Skeletal muscle cell (primary cell): ENCODE results near the gene DRC3.

ENCODE experiments used
- DNase-seq: peaks from one replicate; pipeline ENCODE4 v3.0.0-alpha.2; 2010; ENCODE audit warnings: low read depth
- H3K4me3 ChIP-seq: 2 replicates; pipeline ENCODE4 v1.5.1; 2011; ENCODE audit warnings: low read depth, mild to moderate bottlenecking, control low read depth, low read length, moderate library complexity

The DRC3 gene, protein sequence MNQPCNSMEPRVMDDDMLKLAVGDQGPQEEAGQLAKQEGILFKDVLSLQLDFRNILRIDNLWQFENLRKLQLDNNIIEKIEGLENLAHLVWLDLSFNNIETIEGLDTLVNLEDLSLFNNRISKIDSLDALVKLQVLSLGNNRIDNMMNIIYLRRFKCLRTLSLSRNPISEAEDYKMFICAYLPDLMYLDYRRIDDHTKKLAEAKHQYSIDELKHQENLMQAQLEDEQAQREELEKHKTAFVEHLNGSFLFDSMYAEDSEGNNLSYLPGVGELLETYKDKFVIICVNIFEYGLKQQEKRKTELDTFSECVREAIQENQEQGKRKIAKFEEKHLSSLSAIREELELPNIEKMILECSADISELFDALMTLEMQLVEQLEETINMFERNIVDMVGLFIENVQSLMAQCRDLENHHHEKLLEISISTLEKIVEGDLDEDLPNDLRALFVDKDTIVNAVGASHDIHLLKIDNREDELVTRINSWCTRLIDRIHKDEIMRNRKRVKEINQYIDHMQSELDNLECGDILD

DNA sequence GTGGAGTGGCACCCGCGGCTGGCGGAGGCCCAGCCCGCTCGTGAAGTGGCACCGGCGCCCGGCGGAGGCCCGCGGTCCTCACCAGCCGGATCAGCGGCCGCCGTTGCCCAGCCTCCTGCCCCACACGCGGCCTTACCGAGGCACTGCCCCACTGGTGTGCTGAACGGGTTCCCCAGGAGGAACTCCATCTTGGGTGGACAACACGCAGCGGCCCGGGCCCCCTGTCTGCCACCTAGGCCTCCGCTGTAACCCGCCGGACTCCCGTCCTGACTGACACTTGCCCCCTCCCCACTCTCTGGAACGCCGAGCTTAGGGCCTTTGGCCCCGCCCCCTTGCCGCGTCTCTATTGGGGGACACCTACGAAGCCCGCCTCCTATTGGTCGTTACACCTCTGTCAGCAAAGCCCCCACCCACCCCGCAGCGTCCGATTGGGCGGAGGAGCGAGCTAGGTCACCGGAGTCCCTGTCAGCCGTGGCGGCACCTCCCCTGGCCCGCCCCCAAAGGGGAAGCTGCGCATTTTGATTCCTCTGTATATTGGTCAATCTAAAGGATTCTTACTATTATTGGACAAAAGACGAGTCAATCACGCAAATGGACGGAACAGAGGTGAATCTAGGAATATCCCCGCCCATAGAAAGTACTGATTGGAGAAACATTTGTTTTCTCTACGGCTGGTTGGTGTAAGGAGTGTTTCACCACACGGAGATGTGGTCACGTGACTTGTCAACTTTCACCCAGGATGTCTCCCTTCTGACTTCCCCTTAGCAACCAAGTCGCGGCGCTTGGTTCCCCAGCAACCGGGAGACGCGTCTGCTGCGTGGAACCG is at the start of gene DRC3, which contains the start of gene TOM1L2:
TSS of gene DRC3 (plus strand) at position 737 of the 826 bp plus-strand sequence. CDS start 4,737 bp downstream, outside the sequence.
TSS of gene TOM1L2 (minus strand) at position 275 of the 826 bp plus-strand sequence. CDS start at position 188, 87 bp downstream.
- peak; percentile 100 for DNase-seq
- H3K4me3 ChIP-seq: peak within 1 kb of the TSS; percentile 80

DNA sequence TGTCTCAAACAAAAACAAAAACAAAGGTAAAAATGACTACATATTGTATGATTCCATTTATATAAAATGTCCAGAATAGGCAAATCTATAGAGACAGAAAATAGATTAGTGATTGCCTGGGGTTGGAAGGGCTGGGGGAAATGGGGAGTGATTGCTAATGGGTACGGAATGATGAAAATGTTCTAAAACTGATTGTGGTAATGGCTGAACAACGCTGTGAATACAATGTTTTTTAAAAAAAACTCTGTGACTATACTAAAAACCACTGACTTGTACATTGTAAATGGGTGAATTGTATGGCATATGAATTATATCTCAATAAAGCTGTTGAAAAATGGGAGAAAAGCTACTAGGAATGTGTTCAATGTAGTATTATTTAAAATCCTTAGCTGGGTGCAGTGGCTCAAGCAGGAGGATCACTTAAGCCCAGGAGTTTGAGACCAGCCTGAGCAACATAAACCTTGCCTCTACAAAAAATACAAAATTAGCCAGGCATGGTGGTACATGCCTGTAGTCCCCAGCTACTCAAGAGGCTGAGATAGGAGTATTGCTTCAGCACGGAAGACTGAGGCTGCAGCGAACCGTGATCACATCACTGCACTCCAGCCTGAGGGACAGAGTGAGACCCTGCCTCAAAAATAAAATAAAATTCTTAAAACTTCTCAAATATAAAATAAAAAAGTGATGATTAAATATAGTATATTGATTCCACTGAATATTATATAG is 48.4 kb upstream of the DRC3 start:
- H3K4me3 ChIP-seq: no peak overlapping the region
- DNase-seq: no peak

DNA sequence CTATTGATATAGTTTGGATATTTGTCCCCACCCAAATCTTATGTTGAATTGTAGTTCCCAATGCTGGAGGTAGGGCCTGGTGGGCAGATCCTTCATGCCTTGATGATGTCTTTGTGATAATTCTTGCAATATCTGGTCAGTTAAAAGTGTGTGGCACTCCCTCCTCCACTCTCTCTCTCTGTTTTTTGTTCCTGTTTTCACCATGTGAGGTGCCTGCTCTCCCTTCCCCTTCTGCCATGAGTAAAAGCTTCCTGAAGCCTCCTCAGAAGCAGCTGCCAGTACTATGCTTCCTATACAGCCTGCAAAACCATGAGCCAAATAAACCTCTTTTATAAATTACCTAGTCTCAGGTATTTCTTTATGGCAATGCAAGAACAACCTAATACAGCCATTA is 47.8 kb upstream of the DRC3 start:
- no peak for DNase-seq
- H3K4me3 ChIP-seq: no peak overlapping the region

DNA sequence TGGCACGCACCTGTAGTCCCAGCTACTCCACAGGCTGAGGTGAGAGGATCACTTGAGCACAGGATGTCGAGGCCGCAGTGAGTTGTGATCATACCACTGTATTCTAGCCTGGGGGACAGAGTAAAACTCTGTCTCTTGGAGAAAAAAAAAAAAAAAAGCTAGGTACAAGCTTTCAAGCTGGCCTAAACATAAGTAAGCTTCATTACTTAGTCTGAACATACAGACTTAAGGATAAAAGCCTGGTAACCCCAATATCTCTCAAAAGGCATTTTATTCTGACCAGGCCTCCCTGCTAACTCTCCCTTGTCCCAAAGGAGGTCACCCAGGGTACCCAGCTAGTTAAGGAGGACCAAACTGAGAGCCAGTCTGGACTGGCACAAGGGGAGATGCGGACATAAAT is 46.6 kb upstream of the DRC3 start:
- no peak overlapping the region for H3K4me3 ChIP-seq
- no peak for DNase-seq

DNA sequence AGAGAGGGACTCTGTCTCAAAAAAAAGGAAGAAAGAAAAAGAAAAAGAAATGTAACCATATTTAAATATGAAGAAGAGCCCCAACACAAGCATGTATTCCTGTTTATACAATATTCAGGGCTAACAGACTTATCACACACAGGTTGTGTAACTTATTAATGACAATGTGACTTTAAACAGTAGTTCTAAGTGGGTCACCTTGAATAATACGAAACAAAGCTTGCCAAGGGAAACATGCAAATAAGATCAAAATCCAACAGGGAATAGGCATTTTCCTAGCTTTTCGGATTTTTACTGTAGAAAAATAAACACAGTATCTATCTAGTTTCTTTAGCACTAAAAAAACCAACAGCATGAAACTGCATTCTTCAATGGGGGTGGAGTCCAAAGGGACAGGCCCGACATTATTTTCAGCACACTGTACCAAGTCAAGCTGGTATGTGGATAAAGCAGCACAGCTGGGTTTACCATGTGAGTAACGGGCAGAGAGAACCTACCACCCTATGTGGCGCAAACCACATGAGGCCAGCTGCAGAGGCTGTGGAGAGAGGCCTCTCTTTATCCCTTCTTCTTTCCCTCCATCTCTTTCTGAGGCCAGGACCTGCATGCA is 45.7 kb upstream of the DRC3 start:
- no peak overlapping the region for H3K4me3 ChIP-seq
- DNase-seq: no peak

DNA sequence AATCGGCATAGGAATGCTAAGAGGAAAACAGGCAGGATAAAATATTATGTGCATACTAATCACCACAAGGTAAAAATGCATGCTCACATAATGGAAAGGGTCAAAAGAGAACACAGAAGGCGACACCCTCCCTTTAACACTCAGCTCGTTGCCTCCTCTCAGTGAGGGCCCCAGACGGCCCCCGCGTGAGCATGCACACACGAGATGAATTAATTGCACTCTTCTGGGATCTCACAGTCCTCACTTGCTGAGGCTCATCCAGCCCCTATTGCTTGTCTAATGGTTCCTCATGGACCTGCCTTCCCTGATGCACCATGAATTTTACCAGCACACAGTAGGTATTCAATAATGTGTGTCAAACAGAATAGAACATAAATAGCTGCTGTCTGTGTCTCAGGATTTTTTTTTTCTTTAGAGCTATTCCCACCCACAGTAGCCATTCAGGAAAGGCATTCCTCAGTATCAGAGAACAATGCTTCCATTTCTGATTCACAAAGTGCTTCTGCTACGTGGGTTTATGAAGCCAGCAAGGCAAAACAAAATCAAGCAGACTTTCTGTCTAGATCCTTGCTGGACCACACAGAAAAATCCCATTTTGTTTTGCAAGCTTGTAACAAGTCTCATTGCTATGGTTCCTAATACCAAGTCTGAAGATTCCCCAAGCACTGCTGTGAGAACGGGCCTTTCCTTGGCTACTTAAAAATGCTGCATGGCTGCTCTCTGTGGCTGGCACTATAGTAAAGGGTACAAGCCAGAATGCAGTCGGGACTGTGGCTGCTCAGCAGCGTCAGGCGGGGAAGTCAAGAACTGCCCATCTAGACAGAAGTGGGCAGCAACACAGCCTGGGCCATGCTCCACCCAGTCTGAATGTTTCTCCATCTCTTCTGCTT is 44.0 kb upstream of the DRC3 start:
- DNase-seq: no peak
- H3K4me3 ChIP-seq: no peak overlapping the region

DNA sequence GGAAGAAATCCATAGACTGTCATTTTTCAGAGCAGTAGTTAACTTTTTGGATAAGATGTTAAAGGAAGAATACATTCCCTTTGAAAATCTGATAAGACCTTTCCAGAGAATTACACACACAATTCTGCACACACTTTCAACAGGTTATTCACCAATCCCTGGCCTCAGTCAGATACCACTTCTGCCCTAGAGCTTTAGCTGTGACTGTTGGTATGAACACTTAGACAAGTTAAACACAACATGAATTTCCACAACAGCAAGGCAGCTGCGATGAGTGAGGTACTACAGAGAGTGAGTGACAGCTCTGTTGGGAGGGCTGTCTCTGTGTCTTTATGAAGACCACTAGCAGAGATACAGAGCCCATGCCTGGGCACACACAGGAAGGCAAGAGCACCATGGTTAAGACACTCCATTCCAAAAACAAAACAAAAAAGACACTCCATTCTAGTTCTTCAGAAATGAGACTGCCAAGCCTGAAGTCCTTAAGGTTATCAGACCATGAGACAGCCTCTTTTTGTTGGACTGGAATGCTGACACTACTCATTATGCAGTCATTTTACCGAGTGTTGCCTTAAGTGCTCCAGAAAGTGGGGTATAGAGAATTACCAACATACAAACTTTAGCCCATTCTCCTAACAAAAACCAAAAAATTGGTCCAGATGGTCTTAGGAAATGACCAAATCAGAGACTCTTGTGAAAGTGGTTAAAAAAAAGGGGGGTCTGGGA is 42.8 kb upstream of the DRC3 start:
- DNase-seq: no peak
- H3K4me3 ChIP-seq: no peak overlapping the region

DNA sequence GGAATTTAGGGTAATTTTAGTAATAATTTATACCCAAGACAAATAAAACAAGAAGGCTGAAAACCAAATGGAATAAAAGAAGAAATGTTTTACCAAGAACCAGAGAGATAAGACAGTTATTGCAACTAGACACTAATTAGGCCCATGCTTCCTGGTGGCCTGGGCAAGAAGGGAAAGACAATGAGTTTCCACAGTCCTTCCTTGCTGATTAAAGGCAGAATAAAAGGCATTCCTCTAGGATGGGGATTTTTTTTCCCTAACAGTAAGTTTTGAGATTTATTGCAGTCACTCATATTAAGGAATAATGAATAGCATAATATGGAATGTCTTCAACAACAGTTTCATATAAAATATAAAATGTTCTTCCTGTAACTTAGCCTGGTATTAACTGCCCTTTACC is 42.0 kb upstream of the DRC3 start:
- H3K4me3 ChIP-seq: no peak overlapping the region
- DNase-seq: no peak

DNA sequence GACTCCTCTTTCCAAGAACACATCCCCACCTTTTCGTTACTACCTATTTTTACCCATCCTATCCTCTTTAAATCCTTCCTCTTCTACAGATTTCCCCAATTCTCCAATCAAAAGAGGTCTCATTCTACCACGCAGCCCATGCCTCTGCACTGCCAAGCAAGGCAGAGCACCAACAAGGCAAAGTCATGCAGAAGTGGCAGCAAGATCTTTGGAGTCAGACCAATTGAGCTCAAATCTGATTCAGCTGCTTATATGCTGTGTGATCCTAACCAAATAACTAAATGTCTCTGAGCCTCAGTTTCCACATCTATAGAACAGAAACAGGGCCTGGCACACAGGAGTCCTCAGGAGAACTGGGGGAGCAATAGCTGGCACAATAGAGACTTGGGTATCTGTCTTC is 41.5 kb upstream of the DRC3 start:
- DNase-seq: no peak

DNA sequence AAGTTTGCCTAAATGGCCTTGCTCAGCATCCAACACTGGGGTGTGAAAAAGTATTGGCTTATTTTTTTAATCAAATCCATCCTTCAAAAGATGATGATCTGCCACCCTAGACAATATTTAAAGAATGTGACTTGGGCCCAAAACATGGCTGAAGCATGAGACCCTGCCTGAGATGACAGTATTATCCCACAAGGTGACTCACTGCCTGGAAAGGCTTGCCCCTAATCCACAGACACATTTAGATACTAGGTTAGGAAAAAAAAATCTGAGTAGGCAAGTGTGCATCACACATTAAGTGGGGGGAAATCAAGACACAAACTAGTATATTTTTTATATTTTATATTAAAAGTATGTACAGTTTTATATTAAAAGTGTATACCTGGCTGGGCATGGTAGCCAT is 38.9 kb upstream of the DRC3 start:
- H3K4me3 ChIP-seq: no peak overlapping the region
- no peak for DNase-seq

More for the DNA sequence above, 41.5 kb upstream of the DRC3 start:
- no peak overlapping the region for H3K4me3 ChIP-seq

DNA sequence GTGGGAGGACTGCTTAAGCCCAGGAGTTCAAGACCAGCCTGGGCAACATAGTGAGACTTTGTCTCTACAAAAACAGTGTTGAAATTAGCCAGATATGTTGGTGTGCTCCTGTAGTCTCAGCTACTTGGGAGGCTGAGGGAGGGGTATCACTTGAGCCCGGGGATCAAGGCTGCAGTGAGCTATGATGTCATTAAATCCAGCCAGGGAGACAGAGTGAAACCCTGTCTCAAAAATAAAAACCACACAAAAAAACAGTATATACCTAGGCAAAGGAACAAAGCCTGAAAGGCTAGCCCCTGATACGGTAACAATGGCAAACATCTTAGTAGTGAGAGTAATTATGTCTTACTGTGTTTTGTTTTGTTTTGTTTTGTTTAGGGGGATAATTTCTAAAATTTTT is 38.4 kb upstream of the DRC3 start:
- no peak for DNase-seq
- H3K4me3 ChIP-seq: no peak overlapping the region

DNA sequence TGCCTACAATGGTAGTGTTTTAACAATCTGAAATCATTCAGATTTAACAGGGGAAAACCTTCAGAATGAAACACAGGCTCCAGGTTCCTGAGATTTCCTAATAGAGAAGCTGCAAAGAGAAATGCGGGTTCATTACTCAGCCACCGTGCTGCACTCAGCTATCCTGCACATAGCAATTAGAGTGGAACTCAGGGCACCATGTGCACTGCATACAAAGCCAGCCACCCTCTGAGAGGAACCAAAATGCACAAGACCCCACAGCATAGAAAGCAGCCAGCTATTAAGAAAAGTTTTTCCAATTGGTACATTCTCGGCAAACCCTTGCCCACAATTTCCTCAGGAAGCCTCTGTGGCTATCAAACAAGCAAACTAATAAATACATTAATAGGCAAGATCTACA is 37.9 kb upstream of the DRC3 start:
- no peak overlapping the region for H3K4me3 ChIP-seq
- no peak for DNase-seq

DNA sequence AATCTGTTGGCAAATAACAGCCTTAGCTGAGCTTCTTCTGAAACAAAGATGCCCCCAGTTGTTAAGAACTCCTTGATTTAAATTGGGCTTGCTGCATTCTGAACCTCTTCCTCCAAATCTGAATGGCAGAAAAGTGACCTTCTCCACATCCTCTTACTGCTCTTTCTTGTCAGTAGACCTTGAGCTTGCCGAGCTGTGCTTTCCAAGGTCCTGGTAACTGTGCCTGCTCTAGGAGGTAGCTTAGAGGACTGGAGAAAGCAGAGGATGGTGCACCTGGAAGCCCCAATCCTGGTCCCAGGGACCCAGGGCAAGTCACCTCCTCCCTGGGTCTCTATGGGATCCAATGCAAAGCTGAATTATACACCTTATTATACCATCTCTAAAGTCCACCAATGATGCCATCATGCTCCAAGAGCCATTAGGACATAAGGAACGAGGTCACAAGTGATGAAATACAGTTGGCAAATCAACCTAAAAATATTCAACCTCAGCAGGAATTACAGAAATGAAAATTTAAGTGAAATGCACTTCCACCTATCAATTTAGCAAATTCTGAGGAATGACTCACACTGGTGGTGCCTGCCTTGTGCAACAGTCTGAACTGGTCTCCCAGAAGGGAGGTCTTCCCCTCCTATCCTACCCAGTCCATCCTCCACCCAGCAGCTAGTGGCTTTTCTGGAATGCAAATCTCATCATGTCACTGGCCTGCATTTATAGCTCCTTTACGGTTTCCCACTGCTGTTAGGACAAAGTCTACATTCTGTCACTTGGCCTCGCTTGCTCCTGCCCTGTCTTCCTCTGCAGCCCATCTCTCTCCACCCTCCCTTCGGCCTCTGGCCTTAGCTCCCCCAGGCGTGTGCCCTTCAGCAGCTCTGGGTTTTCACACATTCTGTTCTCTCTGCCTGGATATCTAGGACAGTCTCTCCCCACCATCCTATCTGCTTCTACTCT is 37.1 kb upstream of the DRC3 start:
- no peak overlapping the region for H3K4me3 ChIP-seq
- peak; percentile 82 for DNase-seq

DNA sequence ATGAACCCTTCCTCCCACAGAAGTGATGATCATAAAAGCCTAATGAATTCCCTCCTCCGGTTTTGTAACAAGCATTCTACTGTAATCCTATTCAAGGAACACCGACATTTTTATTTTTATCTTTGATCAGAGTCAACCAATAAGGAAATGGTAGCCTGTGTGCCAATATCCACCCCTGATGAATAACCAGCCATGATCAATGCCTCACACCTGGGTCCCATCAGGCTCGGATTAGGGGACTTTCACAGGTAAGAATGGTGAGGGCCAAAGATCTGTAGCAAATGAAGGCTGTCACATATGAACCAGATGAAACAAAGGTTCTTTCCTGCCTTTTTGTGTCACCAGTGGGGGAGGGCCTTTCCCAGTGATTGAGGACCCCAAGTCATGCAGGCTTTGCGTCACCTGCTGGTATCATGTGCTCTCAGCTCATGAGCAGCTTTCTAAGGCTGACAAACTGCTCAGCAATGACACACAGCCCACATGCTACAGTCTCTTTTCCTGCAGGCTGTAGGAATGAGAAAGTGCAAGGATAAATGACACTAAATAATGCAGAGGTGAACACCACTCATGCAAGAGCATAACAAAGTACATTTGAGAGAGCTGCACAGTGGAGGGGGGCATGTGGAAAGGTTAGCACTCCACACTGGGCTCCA is 35.3 kb upstream of the DRC3 start:
- DNase-seq: no peak

DNA sequence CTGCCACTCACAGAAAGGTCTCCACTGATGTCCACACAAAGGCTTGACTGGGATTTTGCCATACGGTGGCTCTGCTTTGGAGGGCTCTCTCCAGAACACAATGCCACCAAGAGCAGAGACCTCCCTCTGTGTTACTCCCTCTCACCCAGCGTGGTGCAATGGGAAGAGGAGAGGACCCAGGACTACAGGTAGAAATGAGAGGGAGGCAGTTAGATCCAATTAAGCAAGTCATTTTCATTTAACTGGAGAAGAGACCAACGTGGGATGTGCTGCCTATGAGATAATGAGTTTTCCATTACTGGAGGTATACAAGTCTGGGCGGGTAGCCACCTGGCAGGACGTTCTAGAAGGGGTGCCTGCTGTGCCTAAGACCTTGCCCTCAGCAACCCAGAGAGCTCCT is 34.7 kb upstream of the DRC3 start:
- DNase-seq: no peak
- H3K4me3 ChIP-seq: no peak overlapping the region

More for the DNA sequence above, 35.3 kb upstream of the DRC3 start:
- no peak overlapping the region for H3K4me3 ChIP-seq

DNA sequence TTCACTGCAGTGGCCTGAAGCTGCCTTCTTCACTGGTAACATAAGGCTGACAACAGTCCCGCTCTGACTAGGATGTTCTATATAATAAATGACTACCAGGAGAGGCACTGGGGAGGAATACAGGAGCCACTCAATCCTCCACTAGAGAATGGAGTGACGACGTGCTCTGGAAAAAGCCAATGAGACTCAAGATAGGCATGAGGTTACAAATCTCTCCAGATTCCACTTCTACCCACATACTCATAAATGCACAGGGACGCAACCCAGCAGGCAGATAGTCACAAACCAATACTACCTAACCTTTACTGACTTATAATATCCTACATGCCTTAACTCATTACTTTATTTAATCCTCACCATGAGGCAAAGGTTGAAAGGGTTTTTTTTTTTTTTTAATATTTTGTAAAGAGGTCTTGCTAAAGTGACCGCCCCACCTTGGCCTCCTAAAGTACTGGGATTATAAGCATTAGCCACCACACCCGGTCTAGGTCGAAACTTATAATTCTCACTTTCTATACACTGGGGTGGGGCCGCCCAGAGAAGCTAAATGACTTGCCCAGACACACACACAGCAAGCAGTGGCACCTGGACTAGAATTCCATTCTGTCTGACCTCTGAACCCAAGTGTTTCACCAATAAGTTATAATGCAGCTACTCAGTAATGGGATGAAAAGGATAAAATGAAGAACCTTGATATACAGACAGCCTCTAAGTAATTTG is 34.1 kb upstream of the DRC3 start:
- no peak for DNase-seq

More for the DNA sequence above, 34.1 kb upstream of the DRC3 start:
- H3K4me3 ChIP-seq: no peak overlapping the region
